H54 (cell line): ENCODE data around the gene ST13.
A peak's percentile ranks its signal among the peaks of the same experiment; 100 is the strongest.
"Not testable (repeated sequence)": the region's sequence is repeated elsewhere in the genome, so short reads cannot be mapped to it uniquely, and the experiment has no call there.

ENCODE experiments used
- DNase-seq: peaks from one replicate; pipeline ENCODE4 v3.0.0; 2011; ENCODE audit warnings: low spot score, mixed read lengths; ENCODE audit not compliant: insufficient read length
- FAIRE-seq: peaks from 3 replicates; lab custom pipeline; 2011; peaks lifted over from hg19 to GRCh38; lab: Jason Lieb, UNC
- POLR2A ChIP-seq: IDR thresholded peaks from 2 replicates; pipeline ENCODE4 v1.6.1; 2011; ENCODE audit warnings: low read depth, mild to moderate bottlenecking, low read length

The ST13 gene

GRCh38 chr22:40857309-40857855 is 943 bp upstream of the ST13 start:
- FAIRE-seq (peak; percentile 15), DNase-seq (no peak)
- TF ChIP-seq POLR2A: no peak

GRCh38 chr22:40855979-40856512 is 393 bp downstream of the ST13 start:
- FAIRE-seq (no peak), DNase-seq (peak; percentile 4)
- TF ChIP-seq POLR2A: no peak

- DNase-seq: no peak
- TF ChIP-seq POLR2A: no peak
- FAIRE-seq: no peak
These were observed 1.1 kb downstream of the ST13 start for GRCh38 chr22:40855071-40855978.

GRCh38 chr22:40853961-40854360 is 2.5 kb downstream of the ST13 start:
- FAIRE-seq: no peak
- DNase-seq: no peak

GRCh38 chr22:40853333-40853732 is 3.1 kb downstream of the ST13 start:
- DNase-seq (no peak), FAIRE-seq (no peak)
- TF ChIP-seq POLR2A: no peak

More at GRCh38 chr22:40853961-40854360, 2.5 kb downstream of the ST13 start:
- TF ChIP-seq POLR2A: no peak

- FAIRE-seq, DNase-seq: not testable (repeated sequence)
These were observed 10.6 kb downstream of the ST13 start for GRCh38 chr22:40845816-40846215.

GRCh38 chr22:40844951-40845350 is 11.5 kb downstream of the ST13 start:
- DNase-seq: no peak
- no peak for FAIRE-seq
- TF ChIP-seq POLR2A: no peak

GRCh38 chr22:40838486-40838885 is 18.0 kb downstream of the ST13 start:
- no peak for TF ChIP-seq POLR2A
- FAIRE-seq (no peak), DNase-seq (no peak)

- no peak for TF ChIP-seq POLR2A
- no peak for DNase-seq
- no peak for FAIRE-seq
These were observed 21.8 kb downstream of the ST13 start for GRCh38 chr22:40834619-40835018.

GRCh38 chr22:40829131-40829530 is 27.3 kb downstream of the ST13 start:
- FAIRE-seq (no peak), DNase-seq (no peak)
- TF ChIP-seq POLR2A: no peak

GRCh38 chr22:40826984-40827741 is 29.3 kb downstream of the ST13 start:
- TF ChIP-seq POLR2A: no peak
- no peak for DNase-seq
- FAIRE-seq: no peak

- FAIRE-seq, DNase-seq: not testable (repeated sequence)
These were observed 30.1 kb downstream of the ST13 start for GRCh38 chr22:40826292-40826691.

GRCh38 chr22:40823426-40823825 is 33.0 kb downstream of the ST13 start:
- no peak for TF ChIP-seq POLR2A
- no peak for FAIRE-seq
- DNase-seq: no peak

GRCh38 chr22:40819599-40820140 is 36.8 kb downstream of the ST13 start:
- FAIRE-seq (no peak), DNase-seq (no peak)
- TF ChIP-seq POLR2A: no peak
